ENCODE data around the gene SDHAF2.

DNA sequence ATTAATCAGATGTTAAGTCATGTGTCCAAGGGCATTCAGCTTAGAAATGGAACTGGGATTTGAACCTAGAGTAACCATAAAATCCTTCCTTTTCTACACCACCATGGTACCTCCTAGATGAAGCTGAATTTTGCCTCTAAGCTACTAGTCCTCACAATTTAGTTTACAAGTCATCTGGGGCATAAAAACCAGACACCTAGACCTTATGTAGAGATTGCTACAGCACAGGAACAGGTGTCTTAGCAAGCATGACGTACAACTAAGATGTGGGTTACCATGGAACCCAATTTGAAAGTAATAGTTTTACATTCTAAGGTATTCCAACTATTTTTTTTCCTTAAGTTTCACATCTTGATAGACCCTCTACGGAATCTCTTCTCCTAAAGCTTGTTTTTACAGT, 28.4 kb upstream of the SDHAF2 start:
- TF ChIP-seq, protein P1, sequence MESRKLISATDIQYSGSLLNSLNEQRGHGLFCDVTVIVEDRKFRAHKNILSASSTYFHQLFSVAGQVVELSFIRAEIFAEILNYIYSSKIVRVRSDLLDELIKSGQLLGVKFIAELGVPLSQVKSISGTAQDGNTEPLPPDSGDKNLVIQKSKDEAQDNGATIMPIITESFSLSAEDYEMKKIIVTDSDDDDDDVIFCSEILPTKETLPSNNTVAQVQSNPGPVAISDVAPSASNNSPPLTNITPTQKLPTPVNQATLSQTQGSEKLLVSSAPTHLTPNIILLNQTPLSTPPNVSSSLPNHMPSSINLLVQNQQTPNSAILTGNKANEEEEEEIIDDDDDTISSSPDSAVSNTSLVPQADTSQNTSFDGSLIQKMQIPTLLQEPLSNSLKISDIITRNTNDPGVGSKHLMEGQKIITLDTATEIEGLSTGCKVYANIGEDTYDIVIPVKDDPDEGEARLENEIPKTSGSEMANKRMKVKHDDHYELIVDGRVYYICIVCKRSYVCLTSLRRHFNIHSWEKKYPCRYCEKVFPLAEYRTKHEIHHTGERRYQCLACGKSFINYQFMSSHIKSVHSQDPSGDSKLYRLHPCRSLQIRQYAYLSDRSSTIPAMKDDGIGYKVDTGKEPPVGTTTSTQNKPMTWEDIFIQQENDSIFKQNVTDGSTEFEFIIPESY (IDR thresholded peaks at IDR 0.05): no peak
- TF ChIP-seq MAX (IDR thresholded peaks at IDR 0.05) (no peak), CTCF (IDR thresholded peaks at IDR 0.05; ENCODE audit: low read depth, low read length, missing input control) (no peak)
- TF ChIP-seq, protein P2, sequence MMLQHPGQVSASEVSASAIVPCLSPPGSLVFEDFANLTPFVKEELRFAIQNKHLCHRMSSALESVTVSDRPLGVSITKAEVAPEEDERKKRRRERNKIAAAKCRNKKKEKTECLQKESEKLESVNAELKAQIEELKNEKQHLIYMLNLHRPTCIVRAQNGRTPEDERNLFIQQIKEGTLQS (IDR thresholded peaks at IDR 0.05): no peak
